ENCODE measurements around the gene TDG.

TDG gene

DNA sequence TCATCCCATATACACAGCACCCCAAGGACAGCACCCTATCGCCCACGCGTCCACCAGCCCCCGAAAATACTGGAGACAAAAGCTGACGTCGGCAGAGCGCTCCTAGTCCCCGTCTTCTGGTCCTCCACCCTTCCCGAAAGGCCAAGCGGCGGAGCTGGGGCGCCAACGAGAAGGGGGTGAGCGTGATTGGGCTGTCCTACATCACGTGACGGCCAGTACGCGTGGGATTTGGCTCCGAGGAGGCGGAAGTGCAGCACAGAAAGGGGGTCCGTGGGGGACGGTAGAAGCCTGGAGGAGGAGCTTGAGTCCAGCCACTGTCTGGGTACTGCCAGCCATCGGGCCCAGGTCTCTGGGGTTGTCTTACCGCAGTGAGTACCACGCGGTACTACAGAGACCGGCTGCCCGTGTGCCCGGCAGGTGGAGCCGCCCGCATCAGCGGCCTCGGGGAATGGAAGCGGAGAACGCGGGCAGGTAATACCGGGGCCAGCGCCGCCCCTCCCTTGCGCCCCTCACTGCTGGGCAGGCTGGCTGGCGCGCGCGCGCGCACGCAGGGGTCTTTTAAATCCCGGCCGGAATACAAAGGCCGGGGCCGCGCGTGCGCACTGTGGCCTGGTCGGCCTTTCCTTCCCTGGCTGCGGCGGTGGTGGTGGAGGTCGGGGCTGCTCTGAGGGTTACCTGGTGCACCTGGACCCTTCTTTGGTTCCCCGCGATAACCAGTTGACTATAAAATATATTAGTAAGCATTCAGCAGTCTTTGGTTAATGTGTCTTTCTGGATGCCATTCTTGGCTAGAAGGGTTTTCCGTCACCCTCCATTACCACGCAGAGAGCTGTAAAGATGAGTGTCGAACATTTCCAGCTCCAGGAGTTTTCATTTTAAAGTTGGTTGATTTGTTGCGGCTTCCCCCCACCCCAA, at the start of gene TDG:
Gene TDG (plus strand): TSS at position 283 of the 915 bp plus-strand sequence. CDS start 166 bp downstream, at position 449.
- peak; percentile 98 for DNase-seq

DNA sequence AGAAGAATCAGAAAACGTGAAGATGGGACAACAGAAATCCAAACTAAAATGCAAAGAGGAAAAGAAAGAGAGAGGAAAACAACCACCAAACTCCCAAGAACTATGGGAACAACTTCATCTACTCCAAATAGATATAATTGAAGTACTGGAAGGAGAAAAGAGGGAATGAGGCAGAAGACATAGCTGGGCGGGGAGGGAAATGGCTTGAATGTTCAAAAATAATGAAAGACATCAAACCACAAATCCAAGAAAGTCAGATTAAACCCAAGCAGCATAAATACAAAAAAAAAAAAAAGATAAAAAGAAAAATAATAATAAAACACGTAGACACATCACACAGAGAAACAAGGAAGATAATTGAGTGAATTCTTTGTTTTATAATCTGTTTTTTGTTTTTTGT, 47.8 kb upstream of the TDG start:
- DNase-seq: no peak

DNA sequence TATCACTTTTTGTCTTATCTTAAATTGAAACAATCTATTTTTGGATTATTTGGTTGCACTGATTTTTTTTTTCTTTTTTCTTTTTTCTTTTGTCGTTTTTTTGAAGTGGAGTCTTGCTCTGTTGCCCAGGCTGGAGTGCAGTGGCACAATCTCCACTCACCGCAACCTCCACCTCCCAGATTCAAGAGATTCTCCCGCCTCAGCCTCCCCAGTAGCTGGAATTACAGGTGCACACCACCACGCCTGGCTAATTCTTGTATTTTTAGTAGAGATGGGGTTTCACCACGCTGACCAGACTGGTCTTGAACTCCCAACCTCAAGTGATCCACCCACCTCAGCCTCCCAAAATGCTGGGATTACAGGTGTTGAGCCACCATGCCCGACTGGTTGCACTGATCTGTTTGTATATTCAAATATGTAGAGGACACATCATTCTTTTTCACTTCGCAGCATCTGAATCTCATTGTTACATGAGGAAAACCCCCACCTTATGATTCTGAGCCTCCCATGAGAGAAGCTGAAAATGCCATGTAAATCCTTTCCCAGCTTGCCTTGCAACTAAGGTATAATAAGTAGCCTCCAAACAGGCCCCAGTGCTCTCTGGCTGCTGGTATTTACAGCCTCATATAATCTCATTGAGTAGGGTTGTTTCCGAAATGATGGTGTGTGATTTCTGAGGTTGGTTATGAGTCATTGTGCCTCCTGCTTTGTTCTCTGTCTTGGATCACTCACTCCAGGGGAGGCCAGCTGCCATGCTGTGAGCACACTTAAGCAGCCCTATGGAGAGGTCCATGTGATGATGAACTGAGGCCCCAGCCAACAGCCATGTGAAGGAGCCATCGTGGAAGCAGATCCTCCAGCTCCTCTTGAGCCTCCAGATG, 40.7 kb upstream of the TDG start:
- peak; percentile 59 to 65 for DNase-seq

DNA sequence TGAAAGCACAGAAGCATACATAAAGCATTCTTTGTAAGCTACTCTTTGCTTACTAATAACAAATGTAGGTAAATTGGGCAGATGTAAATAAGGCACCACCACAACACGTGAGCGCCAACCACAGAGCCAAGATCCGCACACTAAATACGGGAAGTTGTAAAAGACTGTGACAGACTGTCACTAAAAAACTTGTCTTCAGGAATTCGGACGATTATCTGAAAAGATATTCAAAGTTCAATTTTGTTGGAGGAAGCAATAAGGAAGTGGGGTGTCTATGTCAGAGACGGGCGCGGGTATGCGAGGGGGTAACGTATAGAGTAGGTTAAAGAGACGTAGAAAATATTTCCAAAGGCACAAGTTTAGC, 37.0 kb upstream of the TDG start:
- DNase-seq: no peak

DNA sequence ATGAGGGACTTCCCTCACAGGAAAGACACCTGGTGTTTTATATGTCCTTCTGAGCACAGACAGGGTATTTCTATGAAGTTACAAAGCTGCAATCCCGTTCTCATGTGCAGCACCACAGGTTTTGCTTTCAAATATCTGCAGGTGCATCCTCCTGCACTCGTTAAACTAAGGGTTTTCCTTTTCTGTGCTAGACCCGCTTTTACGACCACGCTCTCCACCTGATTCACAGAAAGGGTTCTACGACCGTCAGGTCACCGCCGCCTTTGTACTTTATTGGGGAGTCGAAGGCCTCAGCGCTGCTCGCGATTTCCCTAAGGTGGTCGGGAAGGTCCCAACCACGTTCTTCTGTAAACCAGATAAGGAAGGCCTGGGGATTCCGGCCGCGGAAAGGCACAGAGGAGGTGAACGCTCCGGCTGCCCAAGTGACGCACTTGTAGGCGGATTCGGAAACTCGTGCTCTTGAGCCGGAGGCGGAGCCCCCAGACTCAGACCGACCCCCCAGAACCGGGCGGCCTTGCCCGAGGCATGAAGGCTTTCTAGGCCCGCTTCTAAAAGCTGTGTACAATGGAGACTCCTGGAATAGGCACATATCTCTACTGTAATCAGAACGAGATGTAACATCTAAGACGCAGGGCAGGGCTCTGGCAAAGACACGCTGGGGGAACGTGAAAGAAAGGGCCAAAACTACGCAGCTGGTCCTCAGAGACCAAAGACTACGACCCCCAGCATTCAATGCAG, 36.5 kb upstream of the TDG start:
- DNase-seq: peak; percentile 80 to 86

DNA sequence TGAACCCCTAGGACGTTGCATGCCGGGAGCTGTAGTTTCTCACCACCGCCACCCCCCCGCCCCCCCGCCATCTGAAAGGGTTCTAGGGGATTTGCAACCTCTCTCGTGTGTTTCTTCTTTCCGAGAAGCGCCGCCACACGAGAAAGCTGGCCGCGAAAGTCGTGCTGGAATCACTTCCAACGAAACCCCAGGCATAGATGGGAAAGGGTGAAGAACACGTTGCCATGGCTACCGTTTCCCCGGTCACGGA, 36.0 kb upstream of the TDG start:
- DNase-seq: peak; percentile 92 to 94

DNA sequence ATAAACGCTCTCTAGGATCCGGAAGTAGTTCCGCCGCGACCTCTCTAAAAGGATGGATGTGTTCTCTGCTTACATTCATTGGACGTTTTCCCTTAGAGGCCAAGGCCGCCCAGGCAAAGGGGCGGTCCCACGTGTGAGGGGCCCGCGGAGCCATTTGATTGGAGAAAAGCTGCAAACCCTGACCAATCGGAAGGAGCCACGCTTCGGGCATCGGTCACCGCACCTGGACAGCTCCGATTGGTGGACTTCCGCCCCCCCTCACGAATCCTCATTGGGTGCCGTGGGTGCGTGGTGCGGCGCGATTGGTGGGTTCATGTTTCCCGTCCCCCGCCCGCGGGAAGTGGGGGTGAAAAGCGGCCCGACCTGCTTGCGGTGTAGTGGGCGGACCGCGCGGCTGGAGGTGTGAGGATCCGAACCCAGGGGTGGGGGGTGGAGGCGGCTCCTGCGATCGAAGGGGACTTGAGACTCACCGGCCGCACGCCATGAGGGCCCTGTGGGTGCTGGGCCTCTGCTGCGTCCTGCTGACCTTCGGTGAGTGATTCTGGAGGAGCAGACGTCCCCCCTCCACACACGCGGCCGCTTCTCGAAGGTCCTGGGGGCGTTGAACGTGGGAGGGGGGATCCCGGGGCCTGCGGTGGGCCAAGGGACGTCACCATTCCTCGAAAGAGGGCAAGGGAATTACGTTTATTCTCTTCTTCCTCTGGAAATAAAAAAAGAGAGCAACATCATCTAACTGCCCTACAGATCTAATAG, 35.5 kb upstream of the TDG start, which contains the start of gene HSP90B1:
Gene HSP90B1 (plus strand): TSS at position 377 of the 753 bp plus-strand sequence. CDS start 106 bp downstream, at position 483.
- DNase-seq: peak; percentile 99 to 100

DNA sequence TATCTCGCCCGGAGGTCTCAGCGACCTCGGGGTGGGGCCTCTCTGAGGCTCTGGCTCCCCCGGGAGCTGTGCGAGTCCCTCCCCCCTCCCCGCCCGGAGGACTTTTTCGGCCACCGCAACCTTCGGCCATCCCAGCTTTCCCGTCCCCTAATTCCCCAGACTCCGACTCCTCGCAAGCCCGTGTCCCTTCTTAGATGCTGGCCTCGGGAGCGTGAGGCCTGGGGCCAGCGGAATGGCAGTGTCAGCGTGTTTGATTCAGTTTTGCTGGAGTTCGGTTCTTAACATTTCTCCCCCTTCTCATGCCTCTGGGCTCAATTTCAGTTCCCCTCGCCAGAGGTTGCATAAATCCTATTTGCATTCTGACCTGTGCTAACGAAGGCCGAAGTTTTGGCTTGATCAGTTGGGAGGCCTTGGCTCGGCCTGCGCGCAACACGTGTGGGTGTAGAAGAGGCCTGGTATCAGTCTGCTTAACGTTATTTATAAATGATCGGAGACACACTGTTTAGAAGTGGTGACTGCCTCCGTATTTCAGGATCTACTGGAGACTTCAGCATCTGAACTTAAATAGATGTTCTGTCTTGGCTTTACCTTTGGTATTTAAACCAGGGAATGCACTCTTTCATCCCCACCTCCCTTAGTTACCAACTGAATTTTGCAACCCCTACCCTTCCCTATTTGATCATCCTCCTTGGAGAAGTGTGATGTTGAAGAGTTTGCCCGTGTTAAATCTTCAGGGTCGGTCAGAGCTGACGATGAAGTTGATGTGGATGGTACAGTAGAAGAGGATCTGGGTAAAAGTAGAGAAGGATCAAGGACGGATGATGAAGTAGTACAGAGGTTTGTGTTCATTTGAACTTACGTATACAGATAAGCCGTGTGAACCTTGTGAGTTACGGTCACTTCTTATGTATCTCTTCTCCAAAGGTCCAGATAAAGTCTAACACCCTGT, 34.6 kb upstream of the TDG start:
- peak in 1 of 2 experiments; percentile 21 for DNase-seq

DNA sequence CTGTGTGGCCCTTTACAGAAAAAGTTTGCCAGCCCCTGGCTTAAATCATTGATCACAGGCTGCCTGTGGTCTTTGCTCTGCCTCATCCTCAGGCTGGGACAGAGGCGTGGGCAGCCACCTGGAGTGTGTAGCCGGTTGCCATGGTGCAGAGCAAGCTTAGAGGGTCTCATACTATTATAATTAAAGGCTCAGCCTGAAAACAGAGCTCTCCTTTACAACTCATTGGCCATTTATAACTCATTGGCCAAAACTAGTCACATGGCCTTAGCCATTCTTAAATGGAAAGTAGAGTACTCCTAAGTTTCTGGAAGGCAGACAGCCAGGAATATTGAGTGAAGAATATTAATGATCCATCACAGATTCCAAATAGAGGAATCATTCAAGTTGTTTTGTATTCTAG, 32.4 kb upstream of the TDG start:
- no peak for DNase-seq

DNA sequence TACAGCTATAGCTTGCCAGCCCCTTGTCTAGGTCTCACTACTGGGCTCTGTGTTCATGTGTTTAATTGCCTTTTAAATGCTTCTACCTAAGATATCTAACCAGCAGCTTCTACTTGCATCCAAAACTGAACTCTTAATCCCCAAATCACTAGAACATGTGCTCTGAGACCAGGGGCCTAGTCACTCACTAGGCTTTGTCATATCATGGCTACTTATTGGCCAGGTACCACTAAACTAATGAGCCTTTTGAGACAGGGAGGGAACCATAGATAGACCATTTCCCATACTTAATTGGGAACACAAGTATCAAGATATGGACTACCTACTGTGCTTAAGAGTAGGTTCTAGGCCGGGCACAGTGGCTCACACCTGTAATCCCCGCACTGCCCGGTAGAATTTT, 29.0 kb upstream of the TDG start:
- DNase-seq: no peak

DNA sequence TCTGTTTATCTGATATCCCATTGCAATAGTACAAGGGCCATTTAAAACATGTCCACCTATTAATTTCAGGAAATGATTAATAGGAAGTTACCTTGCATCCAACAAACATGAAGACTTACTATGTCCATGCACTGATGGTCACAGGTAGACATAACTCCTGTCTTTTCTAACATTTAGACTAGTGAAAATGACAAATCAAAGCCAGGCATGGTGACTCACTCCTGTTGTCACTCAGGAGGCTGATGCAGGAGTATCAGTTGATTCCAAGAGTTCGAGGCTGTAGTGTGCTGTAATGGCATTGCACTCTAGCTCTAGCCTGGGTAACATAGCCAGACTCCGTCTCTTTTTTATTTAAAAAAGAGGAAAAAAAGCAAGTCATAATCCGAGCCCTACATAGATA, 20.7 kb upstream of the TDG start:
- DNase-seq: no peak

DNA sequence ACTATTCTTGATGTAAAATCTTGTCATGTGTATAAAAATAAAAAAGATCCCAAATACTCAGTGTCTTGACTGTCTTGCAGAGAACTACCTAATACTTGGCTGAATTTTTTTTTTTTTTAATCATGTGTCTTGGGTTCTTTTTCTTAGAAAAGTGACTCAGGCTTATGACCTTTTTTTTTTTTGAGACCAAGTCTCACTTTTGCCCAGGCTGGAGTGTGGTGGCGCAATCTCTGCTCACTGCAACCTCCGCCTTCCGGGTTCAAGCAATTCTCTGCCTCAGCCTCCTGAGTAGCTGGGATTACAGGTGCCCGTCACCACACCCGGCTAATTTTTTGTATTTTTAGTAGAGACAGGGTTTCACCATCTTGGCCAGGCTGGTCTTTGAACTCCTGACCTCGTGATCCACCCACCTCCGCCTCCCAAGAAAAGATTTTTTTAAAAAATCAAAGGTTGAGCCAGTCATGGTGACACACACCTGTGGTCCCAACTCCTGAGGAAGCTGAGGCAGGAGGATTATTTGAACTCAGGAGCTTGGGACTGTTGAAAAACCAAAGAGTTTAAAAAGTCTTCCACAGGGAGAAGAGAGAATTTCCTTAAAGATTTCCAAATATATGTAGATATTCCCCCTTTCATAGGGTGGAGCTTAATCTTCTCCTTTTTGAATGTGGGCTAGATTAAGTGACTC, 17.7 kb upstream of the TDG start:
- no peak for DNase-seq

DNA sequence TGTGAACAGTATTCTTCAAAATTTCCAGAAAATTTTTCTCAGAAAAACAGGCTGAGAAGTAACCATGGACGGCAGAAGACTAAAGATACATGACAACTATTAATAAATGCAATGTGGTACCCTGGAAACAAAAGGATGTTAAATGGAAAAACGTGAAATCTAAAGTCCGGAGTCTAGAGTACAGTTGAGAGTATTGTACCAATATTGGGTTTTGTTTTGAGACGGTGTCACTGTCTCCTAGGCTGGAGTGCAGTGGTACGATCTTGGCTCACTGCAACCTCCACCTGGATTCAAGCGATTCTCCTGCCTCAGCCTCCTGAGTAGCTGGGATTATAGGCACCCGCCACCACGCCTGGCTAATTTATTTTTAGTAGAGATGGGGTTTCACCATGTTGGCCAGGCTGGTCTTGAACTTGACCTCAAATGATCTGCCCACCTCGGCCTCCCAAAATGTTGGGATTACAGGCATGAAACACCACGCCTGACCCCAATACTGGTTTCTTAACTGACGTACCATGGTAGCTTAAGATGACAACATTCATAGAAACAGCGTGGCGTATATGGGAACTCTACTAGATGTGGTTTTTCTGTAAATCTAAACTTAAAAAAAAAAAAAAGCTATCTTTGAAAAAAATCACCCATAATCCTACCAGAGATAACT, 16.8 kb upstream of the TDG start:
- no peak for DNase-seq

DNA sequence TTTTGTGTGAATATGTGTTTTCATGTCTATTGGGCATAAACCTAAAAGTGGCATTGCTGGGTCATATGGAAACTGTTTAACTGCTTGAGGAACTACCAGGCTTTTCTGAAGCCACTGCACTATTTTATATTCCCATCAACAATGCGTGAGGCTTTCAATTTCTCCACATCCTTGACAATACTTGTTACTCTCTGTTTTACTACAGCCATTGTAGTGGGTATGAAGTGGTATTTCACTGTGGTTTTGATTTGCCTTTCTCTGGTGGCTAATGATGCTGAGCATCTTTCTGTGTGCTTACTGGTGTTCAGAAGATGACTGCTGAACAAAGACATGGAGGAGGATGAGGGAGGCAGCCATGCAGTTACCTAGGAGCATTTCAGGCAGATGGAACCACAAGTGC, 13.2 kb upstream of the TDG start:
- DNase-seq: no peak

DNA sequence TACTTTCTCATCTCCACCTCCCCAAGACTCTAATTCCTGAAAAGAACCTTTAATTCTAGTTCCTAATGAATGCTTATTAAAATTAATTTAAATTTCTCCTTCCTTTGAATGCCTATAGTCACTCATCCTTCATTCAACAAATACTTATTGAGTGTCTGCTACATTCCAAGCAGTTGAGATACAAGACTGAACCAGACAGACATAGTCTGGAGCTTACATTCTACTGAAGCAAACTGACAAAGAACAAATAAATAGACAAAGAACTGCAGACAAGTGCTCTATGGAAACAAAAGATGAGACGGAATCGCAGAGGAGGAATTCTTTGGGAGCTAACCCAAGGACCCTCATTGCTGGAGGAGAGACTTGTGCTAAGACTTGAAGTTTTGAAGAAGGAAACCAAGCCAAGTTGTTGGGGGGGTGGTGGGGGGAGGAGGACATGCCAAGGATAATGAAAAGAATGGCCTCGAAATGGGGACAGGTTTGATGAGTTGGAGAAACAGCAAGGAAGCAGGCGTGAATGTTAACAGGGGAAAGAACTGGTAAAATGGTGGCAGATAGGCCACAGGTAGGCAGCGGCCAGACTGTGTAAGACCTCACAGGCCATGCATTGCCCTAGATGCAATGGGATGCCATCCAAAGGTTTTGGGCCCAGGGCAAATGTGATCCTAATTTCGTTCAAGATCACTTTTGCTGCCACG, 9.7 kb upstream of the TDG start:
- DNase-seq: no peak

DNA sequence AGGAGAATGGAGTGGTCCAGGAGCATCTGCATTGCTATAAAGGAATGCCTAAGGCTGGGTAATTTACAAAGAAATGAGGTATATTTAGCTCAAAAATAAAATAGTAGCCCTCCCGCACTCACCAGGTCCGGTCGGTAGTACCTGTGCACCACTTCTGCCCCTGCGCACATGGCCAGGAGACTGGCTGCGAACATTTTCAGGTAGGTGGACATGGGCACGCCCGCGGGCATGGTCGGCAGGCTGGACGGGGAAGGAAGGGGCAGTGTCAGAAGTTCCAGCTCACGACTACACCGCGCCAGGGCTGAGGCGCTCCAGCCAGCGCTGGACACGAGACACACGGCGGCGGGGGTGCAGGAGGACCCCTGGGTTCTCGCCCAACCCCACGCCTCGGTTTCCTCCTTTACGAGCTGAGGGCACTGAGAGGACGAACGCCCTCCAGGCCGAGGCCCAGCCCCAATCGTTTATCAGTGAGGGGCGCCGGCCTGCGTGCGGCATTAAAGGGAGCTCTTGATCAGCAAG, 9.1 kb upstream of the TDG start:
- peak in 1 of 2 experiments; percentile 38 for DNase-seq

DNA sequence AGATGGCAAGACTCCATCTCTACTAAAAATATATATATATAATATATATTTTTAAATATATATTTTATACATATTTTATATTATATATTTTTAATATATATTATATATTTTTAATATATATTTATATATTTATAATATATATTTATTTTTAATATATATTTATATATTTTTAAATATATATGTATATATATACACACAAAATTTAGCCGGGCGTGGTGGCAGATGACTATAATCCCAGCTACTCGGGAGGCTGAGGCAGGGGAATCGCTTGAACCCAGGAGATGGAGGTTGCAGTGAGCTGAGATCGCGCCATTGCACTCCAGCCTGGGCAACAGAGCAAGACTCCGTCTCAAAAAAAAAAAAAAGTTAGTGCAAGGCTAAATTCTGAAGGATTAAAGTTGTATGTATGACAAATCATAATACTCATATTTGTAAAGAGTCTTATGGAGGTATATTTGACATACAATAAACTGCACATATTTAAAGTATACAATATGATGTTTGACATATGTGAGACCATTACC, 7.7 kb upstream of the TDG start:
- DNase-seq: no peak

DNA sequence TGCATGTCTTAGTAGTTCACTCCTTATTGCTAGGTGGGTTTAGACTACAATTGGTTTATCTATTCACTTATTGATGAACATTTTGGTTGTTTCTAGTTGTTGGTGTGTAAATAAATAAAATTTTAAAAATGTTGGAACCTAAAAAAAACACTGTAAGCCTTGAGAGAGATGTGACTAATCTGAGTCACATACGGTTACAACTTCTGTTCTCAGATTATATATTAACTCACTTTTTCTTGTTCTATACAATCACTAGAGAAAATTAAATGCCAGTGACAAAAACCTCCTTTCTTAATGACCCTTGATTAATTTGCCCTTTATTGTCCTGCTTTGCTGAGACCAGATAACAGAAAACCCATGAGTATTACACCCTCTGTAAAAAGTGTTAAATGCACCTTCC, 7.1 kb upstream of the TDG start:
- DNase-seq: no peak

DNA sequence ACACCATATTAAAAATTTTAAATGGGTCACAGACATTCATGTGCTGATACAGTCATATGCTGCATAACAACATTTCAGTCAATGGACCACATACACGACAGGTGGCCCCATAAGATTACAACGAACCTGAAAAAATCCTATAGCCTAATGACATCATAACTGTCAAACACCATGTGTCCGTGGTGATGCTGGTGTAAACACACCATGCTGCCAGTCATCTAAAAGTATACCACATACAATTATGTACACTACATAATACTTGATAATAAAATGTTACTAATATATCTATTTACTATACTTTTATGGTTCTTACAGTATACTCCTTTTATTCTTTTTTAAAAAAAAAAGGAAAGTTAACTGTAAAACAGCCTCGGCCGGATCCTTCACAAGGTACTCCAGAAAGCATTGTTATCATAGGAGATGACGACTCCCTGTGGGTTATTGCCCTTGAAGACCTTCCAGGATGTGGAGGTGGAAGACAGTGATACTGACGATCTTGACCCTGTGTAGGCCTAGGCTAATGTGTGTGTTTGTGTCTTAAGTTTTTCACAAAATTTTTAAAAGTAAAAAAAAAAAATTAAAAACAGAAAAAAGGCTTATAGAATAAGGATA, 5.0 kb upstream of the TDG start:
- no peak for DNase-seq
